Stimulated activated CD8-positive, alpha-beta memory T cell treated with anti-CD3 and anti-CD28 coated beads, Interleukin-15, amount 100 ng/mL, for 4 hours (primary cell): ENCODE measurements around the gene IL3RA.
"Not testable (repeated sequence)": the region's sequence is repeated elsewhere in the genome, so short reads cannot be mapped to it uniquely, and the experiment has no call there.

Source experiments
- DNase-seq, 2 donors: peaks; one replicate each; pipeline ENCODE4 v3.0.0-alpha.2; 2020; ENCODE audit warnings: low read depth in 2 of 2

IL3RA gene

GRCh38 chrX:1398431-1399340, 62.1 kb downstream of the IL3RA start:
- DNase-seq, result no peak

DNA sequence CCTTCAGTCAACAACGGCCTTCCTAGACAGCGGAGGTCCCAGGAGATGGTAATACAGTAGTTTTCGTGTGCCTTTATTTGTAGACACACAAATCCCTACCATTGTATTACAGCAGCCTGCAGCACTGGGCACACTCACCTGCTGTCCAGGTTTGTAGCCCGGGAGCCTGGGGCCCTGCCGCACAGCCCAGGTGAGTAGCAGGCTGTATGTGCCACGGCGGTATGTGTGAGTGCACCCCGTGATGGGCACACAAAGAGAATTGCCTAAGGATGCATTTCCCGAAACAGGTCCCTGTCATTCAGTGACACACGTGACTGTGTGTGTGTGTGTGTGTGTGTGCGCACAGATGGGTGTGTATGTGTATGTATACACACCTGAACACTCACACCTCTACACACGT, 63.5 kb downstream of the IL3RA start:
- DNase-seq, result no peak

DNA sequence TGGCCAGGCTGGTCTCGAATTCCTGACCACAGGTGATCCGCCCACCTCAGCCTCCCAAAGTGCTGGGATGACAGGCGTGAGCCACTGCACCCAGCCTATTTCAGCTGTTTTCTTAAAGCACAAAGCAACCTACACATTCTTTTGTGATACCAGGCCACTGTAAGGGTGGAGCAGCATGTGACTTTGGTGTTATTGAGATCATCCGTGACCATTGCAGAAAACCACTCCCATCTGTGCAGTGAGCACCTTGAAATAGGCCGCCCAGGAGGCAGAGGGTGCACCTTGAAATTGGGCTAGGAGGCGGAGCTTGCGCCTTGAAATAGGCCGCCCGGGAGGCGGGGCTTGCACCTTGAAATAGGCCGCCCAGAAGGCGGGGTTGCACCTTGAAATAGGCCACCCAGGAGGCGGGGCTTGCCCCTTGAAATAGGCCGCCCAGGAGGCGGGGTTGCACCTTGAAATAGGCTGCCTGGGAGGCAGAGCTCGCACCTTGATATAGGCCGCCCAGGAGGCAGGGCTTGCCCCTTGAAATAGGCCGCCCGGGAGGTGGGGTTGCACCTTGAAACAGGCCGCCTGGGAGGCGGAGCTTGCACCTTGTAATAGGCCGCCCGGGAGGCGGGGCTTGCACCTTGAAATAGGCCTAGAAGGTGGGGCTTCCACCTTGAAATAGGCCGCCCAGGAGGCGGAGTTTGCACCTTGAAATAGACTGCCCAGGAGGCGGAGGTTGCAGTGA, 64.3 kb downstream of the IL3RA start:
- no peak for DNase-seq

GRCh38 chrX:1401611-1402430, 65.2 kb downstream of the IL3RA start:
- DNase-seq, result no peak

DNA sequence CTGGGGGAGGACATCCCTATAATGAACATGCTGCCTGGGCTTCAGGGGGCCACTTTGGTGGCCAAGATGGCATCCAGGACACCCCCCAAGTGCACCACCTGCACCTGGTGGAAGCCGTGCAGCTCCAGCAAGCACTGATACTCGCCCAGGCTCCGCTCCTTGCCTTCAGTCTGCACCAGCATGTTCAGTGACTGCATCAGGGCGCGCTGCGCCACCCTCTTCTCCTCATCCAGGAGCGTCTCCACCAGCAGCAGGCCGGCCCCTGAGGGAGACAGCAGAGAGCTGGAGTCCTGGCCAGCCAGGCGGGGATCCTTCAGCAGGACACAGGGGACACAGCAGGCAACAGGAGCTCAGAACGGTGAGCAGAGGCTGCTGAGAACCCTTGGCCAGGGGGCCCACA, 66.6 kb downstream of the IL3RA start:
- no peak for DNase-seq

GRCh38 chrX:1403867-1404266, 67.3 kb downstream of the IL3RA start:
- not testable (repeated sequence) for DNase-seq

- DNase-seq, result not testable (repeated sequence)
These were observed 69.2 kb downstream of the IL3RA start for GRCh38 chrX:1405769-1406168.

- DNase-seq, result no peak
These were observed 70.5 kb downstream of the IL3RA start for GRCh38 chrX:1407035-1407434.

DNA sequence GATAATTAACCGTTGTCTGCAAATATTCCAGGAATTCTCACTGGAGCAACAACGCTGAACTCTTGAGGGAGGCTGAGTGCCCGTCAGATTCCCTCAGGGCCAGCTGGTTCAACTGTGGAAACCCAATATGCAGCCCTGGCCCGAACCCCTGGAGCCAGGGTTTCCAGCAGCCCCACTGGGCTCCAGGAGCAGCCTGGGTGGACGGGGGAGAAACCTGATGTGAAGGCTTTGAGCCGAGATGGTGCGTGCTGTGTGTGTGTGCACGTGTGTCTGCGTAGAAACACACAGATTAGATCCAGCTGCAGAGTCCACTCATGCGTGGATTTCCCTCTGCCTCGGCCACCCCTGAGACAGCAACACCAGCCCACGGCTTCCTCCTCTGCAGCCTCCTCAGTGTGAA, 74.7 kb downstream of the IL3RA start:
- DNase-seq, result no peak

DNA sequence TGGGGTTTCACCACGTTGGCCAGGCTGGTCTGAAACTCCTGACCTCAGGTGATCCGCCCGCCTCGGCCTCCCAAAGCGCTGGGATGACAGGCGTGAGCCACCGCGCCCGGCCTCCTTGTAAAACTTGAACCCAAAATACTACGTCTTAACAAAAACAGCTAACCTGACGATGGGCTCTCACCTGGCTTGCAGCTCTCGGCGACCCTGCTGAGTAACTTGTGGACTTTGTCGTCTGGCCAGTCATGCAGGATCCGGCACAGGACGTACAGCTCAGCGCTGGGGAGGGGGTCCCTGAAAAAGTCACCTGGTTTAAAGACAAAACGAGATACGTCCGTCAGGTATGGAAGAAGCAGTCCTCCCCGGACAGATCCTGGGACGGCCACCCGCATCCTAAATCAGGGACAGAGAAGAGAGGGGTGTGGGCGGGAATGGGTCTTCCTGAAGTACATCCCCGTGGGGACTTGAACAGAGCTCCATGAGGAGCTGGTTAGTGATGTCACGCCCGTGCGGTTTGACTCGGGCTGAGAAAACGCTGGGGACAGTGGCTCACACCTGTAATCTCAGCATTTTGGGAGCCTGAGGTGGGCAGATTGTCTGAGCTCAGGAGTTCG, 76.1 kb downstream of the IL3RA start:
- no peak for DNase-seq

GRCh38 chrX:1416327-1416784, 79.8 kb downstream of the IL3RA start:
- no peak for DNase-seq

DNA sequence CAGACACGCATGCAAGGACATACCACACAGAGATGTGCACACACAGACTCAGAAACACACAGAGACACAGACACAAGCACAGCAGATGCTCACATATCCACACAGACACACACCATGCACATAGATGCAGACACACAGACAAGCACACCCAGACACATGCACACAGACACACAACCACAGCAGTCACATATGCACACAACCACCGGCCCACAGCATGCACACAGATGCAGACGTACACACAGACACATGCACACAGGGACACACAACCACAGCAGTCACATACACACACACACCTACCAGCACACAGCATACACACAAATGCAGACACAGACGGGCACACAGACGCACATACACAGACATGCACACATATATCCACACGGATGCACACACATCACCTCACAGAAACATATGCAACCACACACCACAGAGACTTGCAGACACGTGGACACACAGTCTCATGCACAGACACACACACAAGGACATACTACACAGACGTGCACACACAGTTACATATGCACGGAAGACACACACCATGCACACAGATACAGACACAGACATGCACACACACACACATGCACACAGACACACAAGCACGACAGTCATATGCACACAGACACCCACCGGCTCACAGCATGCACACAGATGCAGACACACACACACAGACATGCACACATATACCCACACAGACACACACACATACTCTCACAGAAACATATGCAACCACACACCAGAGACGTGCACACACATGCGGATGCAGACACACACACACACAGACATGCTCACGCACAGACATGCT, 80.6 kb downstream of the IL3RA start:
- no peak for DNase-seq

- no peak for DNase-seq
These were observed 81.6 kb downstream of the IL3RA start for GRCh38 chrX:1417921-1418771.

DNA sequence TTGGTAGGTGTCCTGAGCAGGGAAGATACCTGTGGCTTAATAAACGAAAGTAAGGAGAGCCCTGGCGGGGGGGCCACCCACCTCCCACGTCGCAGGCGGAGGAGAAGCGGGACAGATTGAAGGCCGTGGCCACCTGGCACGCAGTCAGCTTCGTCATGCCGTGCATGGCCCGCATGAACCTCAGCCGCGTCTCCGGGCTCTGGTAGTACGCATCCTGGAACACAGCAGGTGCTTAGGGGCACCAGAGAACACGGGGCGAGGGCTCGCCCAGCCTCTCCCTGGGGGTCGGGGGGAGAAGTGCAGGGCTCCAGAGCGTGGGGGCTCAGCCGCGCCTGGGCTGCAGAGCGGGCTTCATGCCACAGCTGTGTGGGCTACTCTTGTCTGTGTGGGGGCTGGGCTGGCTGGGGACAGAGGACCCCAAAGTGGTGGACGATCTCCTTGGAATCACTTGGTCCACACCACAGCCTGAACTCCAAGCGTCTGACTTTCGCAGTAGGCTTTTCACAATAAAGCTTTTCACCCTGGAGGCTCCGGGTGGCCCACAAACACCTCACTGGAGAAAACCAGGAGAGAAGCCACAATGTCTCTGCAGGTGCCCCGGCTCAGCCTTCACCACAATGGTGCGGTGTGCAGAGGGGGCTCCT, 82.4 kb downstream of the IL3RA start:
- no peak for DNase-seq

DNA sequence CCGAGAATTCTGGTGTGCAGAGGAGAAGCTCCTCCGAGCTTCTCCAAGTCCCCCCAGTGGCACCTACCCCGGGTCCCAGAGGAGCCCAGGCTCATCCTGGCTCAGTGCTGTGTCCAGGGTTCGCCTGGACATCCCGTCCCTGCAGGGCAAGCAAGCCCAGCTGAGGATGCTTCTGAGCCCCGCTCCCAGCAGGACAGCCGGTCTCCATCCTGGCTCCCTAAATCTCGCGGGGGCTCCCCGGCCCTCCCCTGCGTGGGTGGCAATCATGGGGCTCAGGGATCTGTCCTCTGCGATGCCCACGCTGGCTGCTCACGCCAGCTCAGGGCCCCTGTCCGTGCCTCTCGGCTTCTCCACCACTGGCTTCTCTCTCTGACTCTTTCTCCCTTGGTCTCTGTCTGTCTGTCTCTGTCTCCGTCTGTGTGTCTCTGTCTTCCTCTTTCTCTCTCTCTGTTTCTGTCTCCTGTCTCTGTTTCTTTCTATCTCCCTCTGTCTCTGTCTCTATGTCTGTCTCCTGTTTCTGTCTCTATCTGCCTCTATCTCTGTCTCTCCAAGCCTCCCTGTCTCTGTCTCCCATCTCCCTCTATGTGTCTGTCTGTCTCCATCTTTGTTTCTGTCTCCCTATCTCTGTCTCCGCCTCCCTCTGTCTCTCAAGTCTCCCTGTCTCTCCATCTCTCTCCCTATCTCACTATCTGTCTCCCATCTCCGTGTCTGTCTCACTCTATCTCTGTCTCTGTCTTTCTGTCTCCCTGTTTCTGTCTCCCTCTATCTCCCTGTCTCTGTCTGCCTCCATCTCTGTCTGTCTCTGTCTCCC, 83.2 kb downstream of the IL3RA start:
- no peak for DNase-seq

DNA sequence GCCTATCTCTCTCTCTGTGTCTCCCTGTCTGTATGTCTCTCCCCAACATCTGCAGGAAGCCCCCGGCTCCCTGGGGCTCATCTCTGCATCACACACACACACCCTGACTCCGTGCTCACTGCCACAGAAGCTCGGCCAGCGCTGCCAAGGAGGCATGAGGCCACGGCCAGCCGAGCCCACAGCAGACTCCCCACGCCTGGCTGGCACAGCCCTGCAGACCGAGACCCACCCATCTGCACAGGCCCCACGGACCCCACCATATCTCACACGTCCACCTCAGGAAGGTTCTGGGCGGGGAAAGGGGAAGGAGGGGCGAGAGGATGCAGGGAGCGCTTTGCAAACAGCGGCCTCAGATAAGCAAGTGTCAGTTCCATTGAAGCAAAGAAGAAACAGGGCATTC, 83.8 kb downstream of the IL3RA start:
- no peak for DNase-seq

DNA sequence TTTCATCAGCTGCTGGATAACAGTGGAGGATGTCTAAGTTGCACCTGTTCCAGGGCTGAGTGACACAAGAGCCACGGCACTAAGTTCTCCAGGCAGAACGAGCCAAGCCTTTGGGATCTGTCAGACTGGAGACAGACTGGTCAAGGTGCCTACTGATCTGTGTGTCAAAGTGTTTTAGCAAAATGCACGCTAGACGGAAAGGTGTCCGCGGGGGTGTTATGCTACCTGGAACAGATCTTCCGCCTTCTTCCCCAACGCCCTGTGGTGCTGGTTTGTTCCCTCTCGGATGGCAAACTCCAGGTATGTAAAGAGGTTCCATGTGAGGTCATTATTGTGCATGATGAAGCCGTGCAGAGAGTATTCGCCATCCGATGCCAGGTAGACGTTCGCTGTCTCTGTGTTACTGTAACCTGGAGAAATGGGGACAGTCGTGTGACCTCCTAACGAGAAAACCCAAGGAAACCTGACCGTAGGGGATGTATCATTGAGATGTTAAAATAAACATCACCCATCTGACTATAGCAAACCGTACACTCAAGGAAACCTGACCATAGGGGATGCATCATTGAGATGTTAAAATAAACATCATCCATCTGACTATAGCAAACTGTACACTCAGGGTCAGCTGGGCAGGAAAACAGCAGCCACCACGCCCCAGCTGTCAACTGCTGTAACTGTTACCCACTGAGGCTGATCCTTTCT, 85.0 kb downstream of the IL3RA start:
- no peak for DNase-seq

DNA sequence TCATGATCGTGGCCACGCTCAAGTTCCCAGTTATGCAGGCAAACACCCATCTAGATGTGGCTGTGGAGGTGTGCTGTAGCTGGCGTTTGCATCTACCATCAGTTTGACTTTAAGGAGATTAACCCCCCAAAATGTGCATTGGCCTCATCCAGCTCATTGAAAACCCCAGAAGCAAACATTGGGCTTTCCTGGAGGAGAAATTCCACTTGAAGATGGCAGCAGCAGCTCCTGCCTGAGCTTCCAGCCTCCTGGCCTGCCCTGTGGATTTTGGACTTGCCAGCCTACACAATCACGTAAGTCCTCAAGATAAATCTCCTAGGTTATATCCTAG, 85.5 kb downstream of the IL3RA start:
- DNase-seq, result no peak
